Measurements from ENCODE around the gene GALNT1.

Gene GALNT1

DNA sequence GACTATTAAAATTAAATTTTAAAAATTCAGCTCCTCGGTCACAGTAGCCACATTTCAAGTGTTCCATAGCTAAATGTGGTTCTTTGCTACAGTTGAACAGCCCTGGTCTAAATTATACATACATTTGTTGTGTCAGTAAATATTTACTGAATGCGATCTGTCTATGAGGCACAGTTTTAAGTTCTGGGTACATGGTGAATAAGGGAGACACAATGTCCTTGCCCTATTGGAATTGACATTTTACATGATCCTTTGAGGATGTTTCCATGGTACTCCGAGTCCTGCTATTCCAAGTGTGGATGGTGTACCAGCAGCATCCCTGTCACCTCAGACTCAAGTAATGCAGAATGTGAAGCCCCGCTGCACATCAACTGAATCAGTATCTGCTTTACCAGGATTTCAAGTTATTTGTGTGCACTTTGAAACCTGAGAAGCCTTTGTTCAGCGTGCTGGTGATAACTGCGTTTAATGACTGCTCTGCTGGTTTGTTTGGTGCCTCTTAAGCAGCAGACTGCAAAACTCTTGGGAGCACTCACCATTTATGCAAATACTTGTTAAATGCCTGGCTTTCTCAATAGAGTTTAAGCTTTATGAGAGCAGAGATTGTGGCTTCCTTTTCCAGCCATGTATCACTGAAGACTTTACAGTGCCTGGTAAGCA lies 1.5 kb downstream of the GALNT1 start:
- no peak for DNase-seq (ENCODE audit: low spot score)

DNA sequence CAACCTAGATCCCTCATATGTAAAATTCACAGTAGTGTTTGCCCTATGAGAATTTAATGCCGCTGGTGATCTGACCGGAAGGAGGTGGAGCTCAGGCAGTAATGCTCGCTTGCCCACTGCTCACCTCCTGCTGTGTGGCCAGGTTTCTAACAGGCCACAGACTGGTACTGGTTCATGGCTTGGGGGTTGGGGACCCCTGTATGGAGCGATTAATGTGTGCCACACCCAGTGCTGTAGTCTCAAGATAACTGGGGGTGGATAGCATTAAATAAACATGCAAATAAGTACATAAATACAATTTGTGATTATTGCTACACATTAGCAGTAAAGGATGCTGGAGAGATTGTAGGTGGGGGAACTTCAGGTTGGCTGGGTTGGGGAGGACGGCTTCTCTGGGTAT lies 3.2 kb downstream of the GALNT1 start:
- DNase-seq (ENCODE audit: low spot score): no peak

DNA sequence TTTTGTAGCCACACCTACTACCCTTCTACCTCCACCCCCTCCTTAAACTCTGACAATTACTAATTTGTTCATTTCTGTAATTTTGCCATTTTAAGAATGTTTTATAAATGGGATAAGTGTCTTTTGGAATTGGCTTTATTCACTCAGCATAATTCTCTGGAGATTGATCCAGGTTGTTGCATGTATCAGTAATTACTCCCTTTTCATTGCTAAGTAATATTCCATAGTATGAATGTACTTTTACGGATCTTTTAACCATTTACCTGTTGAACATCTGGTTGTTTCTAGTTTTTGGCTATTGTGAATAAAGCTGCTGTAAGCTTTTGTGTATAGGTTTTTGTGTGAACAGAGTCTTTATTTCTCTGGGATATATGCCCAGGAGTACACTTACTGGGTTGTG lies 4.1 kb downstream of the GALNT1 start:
- DNase-seq (ENCODE audit: low spot score): no peak

DNA sequence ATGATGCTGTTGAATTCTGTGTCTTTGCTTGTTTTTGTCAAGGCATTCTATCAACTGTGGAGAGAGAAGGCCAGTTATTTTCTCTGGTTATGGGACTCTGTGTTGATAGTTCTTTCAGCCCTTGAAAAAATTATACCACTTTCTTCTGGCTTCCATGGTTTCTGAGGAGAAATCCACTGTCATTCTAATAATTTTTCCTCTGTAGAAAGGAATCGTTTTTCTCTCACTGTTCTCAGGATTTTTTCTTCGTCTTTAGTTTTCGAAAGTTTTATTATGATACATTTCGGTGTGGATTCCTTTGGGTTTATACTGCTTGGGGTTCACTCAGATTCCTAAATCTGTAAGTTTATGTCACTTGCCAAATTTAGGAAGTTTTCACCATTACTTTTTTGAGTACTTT lies 6.6 kb downstream of the GALNT1 start:
- no peak for DNase-seq (ENCODE audit: low spot score)

DNA sequence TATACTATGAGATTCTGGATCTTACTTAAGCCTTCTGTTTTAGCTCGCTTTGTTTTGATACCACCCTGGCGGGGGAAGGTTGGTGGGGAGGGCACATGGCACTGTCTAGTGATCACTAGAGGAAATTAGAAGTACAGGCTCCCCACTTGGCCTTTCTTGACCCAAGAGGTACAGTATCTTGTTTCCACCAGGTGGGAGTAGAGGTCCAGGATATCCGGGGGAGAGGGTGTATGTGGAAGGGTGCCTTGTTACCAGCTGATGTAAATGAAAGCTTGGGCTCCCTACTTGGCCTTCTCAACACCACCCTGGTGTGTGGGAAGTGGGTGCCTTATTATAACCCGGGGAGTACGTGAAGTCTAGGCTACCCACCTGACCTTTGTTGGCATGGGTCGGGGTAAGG lies 7.5 kb downstream of the GALNT1 start:
- peak; percentile 47 for DNase-seq (ENCODE audit: low spot score)

DNA sequence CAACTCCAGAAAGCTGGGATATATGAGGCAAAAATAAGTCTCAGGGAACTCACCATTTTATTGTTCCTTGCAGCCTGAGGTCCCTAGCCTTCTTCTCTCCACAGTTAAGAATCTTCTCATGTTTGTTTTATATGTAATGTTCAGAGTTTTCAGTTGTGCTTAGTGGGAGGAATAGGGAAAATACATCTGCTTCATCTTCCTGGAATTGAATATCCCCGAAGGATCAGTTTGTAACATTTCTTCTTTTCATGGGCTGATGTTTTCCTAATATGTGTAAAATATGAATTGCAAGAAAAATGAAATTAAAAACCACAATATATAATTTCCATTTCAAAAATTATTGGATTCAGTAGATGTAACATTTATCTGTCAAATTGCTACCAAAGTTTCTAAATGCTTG lies 8.0 kb downstream of the GALNT1 start:
- DNase-seq (ENCODE audit: low spot score): no peak

DNA sequence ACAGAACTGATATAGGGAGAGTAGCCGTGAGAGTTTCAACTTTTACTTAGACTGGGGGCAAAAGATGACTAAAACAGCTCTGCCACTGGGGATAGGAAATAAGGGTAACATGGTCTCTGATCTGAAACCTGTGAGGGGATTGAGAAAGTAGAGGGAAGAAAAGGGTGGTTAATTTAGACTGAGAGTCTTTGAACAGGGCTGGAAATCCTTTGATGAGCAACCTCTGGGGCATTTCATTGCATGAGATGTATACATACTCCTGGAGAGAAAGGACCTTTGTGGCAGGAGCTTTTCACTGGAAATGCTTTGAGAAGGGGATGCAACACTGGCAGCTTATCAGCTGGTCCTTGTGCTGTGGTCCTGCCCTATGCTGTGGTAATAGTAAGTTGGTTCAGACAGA lies 9.4 kb downstream of the GALNT1 start:
- DNase-seq (ENCODE audit: low spot score): no peak

DNA sequence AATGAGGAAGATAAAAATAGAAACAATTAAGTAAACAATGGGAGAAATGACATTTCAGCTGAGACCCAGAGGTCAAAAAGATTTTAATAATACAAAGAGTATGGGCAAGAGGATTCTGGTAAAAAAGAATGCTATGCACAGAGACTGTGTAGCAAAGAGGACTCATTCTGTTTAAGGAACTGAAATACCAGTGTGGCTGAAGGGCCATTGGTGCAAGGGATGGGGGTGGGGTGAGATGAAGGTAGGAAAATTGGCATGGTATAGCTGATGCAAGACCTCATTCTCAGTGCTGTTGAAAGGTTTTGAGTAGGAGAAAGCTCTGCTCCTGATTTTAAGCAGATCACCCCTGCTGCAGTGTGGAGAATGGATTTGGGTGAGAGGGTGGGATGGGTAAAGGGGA lies 10.8 kb downstream of the GALNT1 start:
- no peak for DNase-seq (ENCODE audit: low spot score)

DNA sequence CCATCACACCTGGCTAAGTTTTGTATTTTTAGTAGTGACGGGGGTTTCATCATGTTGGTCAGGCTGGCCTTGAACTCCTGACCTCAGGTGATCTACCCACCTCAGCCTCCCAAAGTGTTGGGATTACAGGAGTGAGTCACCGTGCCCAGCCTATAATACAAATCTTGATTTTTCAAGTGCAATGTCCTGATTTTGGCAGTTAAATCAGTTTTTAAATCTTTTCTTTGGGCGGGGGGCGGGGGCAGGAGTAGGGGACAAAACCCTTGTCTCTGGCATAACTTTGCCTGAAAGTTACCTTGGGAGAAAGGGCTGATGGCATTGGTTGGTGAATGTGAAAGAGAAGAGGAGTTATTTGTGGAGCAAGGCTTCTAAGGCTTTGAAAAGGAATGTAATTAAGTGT lies 12.3 kb downstream of the GALNT1 start:
- no peak for DNase-seq (ENCODE audit: low spot score)

DNA sequence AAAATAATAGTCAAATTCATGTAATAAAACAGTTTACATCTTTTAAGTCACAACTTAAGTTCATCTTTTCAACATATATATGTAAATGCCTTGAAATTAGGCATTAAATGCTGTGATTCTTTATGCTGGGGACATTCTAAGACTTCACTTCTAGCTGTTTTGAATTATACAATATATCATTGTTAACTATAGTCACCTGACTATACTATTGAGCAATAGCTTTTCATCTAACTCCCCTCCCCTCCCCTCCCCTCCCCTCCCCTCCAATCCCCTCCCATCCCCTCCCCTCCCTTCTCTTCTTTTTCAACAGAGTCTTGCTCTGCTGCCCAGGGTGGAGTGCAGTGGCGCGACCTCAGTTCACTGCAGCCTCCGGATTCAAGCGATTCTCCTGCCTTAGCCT lies 16.2 kb downstream of the GALNT1 start:
- no peak for DNase-seq (ENCODE audit: low spot score)

DNA sequence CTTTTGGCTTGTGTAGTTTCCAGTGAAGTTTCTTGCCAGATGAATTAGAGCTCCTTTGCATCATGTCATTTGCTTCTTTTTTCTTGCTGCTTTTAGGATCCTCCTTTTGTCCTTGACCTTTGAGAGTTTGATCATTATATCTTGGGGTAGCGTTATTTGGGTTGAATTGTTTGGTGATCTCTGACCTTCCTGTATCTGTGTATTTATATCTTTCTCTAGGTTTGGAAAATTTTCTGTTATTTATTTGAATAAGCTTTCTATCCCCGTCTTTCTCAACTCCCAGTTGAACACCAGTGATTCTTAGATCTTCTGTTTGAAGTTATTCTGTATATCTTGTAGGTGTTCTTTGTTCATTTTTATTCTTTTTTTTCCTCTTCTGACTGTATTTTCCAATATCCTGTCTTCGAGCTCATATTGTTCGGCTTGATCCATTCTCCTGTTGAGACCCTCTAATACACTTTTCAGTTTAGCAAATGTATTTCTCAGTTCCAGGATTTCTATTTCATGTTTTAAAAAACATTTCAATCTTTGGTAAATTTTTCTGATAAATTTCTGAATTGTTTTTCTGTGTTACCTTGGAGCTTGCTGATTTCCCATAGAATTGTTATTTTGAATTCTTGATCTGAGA lies 20.8 kb downstream of the GALNT1 start:
- DNase-seq (ENCODE audit: low spot score): no peak

DNA sequence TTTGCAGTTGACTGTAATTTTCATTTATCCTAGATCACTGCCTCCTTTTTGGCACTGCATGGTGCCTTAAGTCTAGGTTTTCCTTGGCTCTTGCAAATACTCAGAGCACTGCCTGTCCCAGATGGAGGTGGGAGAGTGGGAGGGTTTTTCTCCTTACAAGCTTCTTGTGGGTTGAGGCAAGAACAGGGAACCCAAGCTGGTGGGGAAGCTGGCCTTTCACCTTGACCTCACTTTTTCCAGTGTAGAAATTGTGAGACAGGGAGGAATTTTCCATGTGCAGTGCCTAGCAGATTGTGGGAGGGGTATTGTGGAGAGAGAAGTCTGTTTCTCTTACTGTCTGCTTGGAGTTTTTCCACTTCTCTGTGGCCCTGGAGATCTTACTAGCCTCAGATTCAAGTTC lies 21.5 kb downstream of the GALNT1 start:
- DNase-seq (ENCODE audit: low spot score): no peak

DNA sequence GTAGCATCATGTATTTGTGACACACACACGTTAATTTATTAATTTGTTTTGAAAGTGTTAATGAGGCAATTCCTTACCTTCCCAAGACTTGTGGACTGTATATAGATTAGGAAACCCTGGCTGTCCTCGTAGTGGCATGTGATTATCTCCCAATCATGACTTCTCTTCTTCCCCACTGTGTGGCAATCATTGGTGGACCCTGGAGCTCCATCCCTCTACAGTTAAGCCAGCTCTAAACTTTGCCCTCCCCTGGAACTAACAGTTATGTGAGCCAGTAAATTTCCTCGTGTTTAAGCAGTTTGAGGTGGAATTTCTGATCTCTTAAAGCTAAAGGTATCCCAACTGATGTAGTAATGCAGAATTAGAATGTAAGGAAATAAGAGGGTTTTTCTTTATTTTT lies 22.0 kb downstream of the GALNT1 start:
- DNase-seq (ENCODE audit: low spot score): no peak

DNA sequence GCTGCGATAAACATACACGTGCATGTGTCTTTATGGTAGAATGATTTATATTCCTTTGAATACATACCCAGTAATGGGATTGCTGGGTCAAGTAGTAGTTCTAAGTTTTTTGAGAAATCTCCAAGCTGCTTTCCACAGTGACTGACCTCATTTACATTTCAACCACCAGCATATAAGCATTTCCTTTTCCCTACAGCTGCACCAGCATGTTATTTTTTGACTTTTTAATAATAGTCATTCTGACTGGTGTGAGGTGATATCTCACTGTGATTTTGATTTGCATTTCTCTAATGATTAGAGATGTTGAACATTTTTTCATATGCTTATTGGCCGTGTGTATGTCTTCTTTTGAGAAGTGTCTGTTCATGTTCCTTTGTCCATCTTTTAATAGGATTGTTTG lies 22.8 kb downstream of the GALNT1 start:
- DNase-seq (ENCODE audit: low spot score): no peak

DNA sequence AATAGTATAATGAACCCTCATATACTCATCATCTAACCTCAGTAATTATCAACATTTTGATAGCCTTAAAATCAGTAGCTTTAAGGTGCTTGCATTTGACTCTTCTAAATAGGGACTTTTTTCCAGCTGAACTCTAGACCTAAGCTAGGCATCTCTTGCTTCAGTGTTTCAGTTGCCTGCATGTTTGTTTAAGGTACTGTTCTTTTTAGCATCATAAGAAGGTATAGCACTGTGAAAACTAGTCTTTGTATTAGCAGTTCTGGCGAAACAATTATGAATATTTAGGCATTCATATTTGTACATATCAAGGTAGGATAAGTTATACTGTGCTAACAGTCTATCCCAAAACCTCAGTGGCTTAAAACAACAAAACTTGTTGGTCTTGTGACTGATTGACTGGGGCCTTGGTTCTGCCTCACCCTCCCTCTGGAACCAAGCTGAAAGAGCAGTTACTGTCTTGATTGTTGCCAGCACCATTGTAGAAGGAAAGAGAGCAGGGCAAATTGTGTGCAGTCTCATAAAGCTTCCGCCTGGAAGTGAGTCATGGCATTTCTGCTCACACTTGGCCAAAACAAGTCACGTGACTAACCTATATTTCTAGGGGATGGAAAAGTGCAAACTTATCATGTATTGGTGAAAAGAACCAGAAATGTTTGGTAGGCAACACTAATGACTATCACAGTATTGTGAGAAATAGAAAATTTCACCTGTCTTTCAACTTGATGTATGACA lies 24.3 kb downstream of the GALNT1 start:
- DNase-seq (ENCODE audit: low spot score): peak; percentile 23

DNA sequence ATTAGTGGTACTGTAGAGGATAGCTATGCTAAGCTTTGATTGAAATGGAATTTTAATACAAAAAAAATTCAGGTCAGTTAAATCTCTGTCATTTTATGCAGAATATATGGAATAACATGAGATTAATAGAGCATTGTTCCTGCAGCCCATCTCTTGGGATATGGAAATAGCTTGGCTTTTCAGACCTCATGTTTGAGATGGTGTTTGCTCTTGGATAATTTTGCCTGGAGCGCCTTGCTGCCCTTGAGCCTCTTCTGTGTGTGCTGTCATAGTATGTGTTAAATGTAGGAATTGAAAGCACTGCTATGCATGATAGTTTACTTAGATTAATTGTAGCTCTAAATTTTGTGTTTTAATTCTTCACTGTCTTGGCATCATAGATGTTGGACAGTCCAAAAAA lies 27.7 kb downstream of the GALNT1 start:
- DNase-seq (ENCODE audit: low spot score): no peak

DNA sequence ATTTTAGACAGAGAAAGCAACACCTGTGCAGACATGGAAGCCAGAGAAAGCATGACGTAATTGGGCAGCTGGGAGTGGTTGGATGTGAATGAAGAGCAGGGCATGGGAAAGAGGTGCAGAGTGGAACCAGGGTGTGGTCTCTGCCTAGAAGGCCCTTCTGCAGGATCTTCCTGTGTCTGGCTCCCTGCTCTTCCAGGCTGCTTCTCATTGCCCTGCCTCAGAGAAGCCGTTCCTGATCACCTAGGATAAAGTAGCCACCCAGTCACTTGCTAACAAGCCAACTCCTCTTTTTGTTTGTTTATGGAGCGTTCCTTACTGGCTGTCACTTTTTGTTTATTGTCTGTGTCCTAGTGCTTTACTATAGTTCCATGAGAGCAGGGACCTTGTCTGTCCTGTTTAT lies 28.5 kb downstream of the GALNT1 start:
- no peak for DNase-seq (ENCODE audit: low spot score)

DNA sequence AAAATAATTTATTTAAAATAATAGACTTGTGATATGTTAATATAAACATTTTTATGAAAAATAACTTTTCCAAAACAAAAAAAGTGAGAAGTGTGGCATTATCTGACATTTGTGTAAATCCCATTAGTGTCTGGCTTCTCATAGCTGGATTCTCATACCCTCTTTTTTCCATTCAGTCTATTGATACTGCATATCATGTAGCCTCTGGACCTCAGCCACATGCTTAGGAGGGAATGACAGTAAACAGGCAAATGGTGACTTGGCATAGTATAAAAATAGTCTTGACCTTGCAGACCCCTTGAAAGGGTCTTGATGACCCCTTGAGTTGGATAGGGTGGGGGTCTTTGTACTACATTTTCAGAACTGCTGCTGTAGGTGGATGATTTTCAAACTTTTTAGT lies 29.2 kb downstream of the GALNT1 start:
- no peak for DNase-seq (ENCODE audit: low spot score)

DNA sequence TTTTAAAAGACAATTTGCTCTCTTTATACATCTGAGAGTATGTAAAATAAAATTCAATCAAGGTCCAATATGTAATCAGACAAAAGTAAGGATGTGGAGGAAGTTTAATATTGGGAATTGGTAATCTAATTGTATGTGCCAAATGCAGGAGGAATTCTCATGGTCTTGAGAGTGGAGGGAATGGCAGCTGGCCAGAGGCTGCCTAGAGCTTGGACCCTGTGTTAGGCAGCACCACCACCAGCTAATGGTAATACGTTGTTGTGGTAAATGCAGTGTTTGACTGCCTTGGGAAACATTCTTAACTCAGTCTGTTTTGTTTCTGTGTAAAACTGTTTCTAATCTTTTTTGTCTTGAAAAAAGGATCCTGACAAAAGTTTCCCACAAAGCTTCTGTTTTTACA lies 30.0 kb downstream of the GALNT1 start:
- no peak for DNase-seq (ENCODE audit: low spot score)

DNA sequence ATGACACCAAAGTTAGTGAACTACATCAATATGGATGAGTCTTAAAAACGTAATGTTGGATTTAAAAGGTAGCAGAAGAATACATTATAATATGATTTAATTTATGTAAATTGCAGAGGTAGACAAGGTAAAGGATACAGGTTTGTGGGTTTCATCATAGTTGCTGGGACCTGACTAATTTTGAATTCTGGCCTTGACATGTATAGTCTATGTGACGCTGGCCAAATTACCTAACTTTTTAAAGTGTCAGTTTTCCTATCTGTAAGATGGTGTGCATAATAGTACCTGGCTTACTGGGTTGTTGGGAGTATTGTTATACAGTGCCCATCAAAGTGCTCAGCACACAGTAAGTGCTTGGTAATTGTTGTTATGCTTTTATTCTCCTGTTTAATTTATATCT lies 34.5 kb downstream of the GALNT1 start:
- no peak for DNase-seq (ENCODE audit: low spot score)

DNA sequence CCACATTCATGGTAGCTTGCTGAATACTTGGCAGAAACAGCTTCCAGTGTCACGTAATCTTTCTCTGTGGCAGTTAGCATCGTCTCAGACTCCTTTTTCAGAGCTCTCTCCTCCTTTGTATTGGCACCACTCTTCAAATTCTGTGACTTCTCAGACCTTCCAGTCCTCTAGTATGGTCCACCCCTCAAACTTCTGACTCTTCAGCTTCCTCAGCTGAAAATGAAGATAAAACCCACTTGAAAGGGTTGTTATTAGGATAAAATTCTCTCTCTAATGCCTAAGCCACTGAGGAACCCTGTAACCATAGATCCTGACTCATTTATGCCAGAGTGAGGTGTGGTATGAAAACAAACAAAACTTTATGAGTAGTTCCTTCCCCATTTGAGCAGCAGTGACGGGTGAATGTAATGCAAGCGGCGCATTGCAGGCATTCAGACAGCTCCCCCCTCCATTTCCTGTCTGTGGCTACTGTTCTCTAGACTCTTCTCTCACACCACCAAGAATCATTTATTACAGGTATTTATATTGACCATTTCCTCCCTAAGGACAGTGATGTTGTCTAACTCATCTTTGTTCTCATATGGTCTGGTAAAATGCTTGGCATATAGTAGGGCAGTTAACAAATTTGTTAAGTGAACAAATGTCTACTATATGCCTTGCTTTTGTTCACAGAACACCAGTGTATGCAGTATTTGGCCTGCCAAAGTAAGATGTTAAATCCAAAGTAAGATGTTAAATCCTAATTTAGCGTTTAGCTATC lies 35.3 kb downstream of the GALNT1 start:
- DNase-seq (ENCODE audit: low spot score): peak; percentile 78

DNA sequence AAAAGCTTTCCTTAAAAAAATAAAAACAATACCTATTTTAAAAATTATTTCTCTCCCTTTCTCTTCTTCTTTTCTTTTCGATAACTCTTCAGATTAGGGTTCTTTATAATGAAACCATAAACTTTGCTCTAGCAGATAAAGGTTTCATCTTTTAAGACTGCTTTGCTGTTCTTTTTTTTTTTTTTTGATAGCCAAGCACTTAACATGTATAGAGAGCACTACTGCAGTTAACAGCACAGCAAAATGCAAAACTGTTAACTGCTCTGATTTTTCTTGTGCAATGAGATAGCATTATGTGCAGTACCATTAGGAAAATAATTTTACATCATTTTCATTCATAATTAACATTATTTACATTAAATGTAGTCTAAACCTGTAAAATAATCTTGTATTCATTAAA lies 36.3 kb downstream of the GALNT1 start:
- DNase-seq (ENCODE audit: low spot score): no peak

DNA sequence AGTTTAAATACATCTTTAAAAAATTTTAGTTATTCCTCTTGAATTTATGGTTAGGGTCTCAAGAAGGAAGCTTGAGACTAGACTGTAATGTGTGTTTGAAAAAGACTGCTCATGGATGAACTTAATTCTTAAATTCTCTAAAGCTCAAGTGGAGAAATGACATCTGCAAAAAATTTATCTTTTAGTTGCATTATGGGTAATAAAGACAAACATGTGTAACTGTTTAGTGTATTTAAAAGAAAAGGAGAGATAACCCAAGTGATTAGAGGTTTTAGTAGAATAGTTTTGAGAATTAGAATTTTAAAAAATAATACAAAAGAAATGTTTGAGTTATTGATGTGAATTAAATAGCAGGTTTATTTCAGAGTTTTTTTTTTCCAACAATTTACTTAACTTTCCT lies 36.7 kb downstream of the GALNT1 start:
- DNase-seq (ENCODE audit: low spot score): no peak
